ENCODE data around the gene CUL3. TPM values are rescaled to one million over a fixed set of nuclear protein-coding genes. Genes with fewer than 3 reads are reported as not detected.

Gene CUL3
- total and polyA plus RNA-seq, 2 of the 8 experiments (the other 6 are each of a cell fraction or from before 2014, with no cell fraction given) = 28.5 to 113 TPM

DNA sequence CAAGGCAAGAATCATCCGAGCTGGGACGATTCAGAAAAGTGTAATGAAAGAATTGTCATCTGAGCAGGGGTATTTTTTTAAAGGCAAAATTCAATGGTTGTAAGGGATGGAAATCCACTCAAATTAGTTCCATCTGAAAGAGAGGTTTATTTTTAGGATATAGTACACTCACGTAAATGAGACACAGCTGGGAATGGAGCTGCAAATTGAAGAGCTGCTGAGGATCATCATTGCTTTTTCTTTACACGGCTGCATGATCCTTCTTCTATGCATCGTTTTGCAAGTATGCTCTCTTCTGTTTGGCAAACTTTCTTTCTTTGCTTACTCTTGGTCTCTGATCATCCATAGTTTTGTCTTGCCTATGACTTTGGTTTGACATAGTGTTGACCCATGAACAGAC, 27.4 kb upstream of the CUL3 start:
- TF ChIP-seq FOSL1 (IDR thresholded peaks at IDR 0.05; ENCODE audit: insufficient read depth, low read depth, low read length) = no peak
- no peak for TF ChIP-seq JUN (IDR thresholded peaks at IDR 0.05; ENCODE audit: low read depth, low read length)
- TF ChIP-seq ZNF274 (IDR thresholded peaks at IDR 0.05; ENCODE audit: borderline replicate concordance, extremely low read depth, low read length) = no peak
- TF ChIP-seq NANOG (IDR thresholded peaks at IDR 0.05; ENCODE audit: insufficient read depth, low read depth, low read length, poor library complexity, severe bottlenecking) = no peak
- TF ChIP-seq BRCA1 (IDR thresholded peaks at IDR 0.05; ENCODE audit: low read depth, low read length) = no peak
- no peak for TF ChIP-seq POU5F1 (IDR thresholded peaks at IDR 0.05; ENCODE audit: low read depth, low read length)
- TF ChIP-seq SRF (IDR thresholded peaks at IDR 0.05; ENCODE audit: low read depth, low read length) = no peak
- TF ChIP-seq TAF1 (IDR thresholded peaks at IDR 0.05; ENCODE audit: low read depth, low read length) = no peak
- no peak for TF ChIP-seq TEAD4 (IDR thresholded peaks at IDR 0.05; ENCODE audit: low read depth, low read length)
- no peak for TF ChIP-seq TCF12 (IDR thresholded peaks at IDR 0.05; ENCODE audit: low read depth, low read length)
- no peak for TF ChIP-seq RXRA (IDR thresholded peaks at IDR 0.05; ENCODE audit: insufficient read depth, low read depth, low read length)
- TF ChIP-seq PHF8 (conservative IDR thresholded peaks at IDR 0.05; ENCODE audit: low read depth, low read length) = no peak
- Histone ChIP-seq H2BK12ac (ENCODE audit: low read depth, low read length) (no peak overlapping the region), H4K91ac (replicated peaks; ENCODE audit: insufficient read length, low read length) (no peak overlapping the region), H3K14ac (ENCODE audit: insufficient read length) (no peak overlapping the region), H3K9me3 (ENCODE audit: insufficient read depth in 2 of 2, low read depth in 1 of 2, low read length in 1 of 2) (no peaks in the 10 kb centered on the region), H3K4me3 (ENCODE audit: extremely low read depth in 1 of 4, insufficient read depth in 2 of 4, low read depth in 3 of 4, low read length in 4 of 4) (no peak overlapping the region), H3K9ac (replicated peaks in 1 of 4; ENCODE audit: extremely low read depth in 1 of 4, low read depth in 3 of 4, low read length in 3 of 4) (no peak overlapping the region), H4K5ac (ENCODE audit: insufficient read length, low read depth, low read length) (no peak overlapping the region), H3K27me3 (replicated peaks in 1 of 4; ENCODE audit: control insufficient read depth in 3 of 4, extremely low read depth in 1 of 4, insufficient read depth in 3 of 4, low read length in 3 of 4) (no peaks in the 10 kb centered on the region), H2BK20ac (ENCODE audit: low read length) (no peak overlapping the region), H3K23me2 (ENCODE audit: low read depth, low read length) (no peaks in the 10 kb centered on the region), H2AK5ac (ENCODE audit: low read depth, low read length) (no peak overlapping the region), H2AFZ (ENCODE audit: low read length) (no peak overlapping the region), H2BK5ac (ENCODE audit: low read depth, low read length) (no peak overlapping the region), H3K27ac (ENCODE audit: low read depth, low read length) (no peak overlapping the region), H3K79me2 (ENCODE audit: control insufficient read depth in 1 of 2, insufficient read depth in 2 of 2, low read length in 2 of 2) (no peaks in the 10 kb centered on the region), H3K36me3 (ENCODE audit: control insufficient read depth in 2 of 4, insufficient read depth in 4 of 4, low read length in 3 of 4) (no peaks in the 10 kb centered on the region), H4K8ac (ENCODE audit: extremely low read depth, insufficient read depth, low read length) (no peak overlapping the region), H2BK120ac (replicated peaks; ENCODE audit: low read depth, low read length) (no peak overlapping the region), H2BK15ac (ENCODE audit: low read length) (no peak overlapping the region), H3K23ac (ENCODE audit: insufficient read length) (no peak overlapping the region), H3K4me1 (replicated peaks in 1 of 4; ENCODE audit: control insufficient read depth in 3 of 4, insufficient read depth in 4 of 4, low read length in 3 of 4) (no peaks in the 10 kb centered on the region), H3K56ac (replicated peaks; ENCODE audit: insufficient read length, low read depth, low read length) (no peak overlapping the region), H3K4me2 (ENCODE audit: insufficient read depth in 1 of 2, low read depth in 2 of 2, low read length in 2 of 2) (no peak overlapping the region), H3K79me1 (ENCODE audit: low read depth, low read length) (no peaks in the 10 kb centered on the region), H4K20me1 (replicated peaks in 1 of 2; ENCODE audit: control insufficient read depth in 1 of 2, insufficient read depth in 2 of 2, low read length in 2 of 2) (no peaks in the 10 kb centered on the region), H3K4ac (replicated peaks; ENCODE audit: insufficient read length, low read depth, low read length) (no peak overlapping the region), H3K18ac (ENCODE audit: extremely low read depth, low read length) (no peak overlapping the region)
- DNase-seq (ENCODE audit: low read depth in 1 of 2, low spot score in 2 of 2) = no peak
- 92% methylated on average over 5 of the region's 5 CpGs; no CpG with 5 or more reads in 1 of the 2 experiments for WGBS, 2 experiments (ENCODE audit: extremely low coverage in 1 of 2, insufficient coverage in 1 of 2, insufficient read length in 1 of 2, insufficient replicate concordance in 2 of 2, low coverage in 1 of 2, low lambda C conversion rate in 2 of 2, missing lambda C conversion rate in 1 of 2)
- POLR2A ChIA-PET (ENCODE audit: partially characterized antibody) = no interaction called here
- no peak for FAIRE-seq
- CTCF ChIA-PET (ENCODE audit: partially characterized antibody) = interaction anchor here (0.6 to 2.3 kb wide), 9 partner anchors 11 to 165 kb away, joined by 3 to 11 read pairs (median 4); no protein-coding TSS in a partner anchor

Data from H1 (cell line).